Measurements from ENCODE around the gene NEU3.
A peak's percentile ranks its signal among the peaks of the same experiment; 100 is the strongest.
"Not testable (repeated sequence)": the region's sequence is repeated elsewhere in the genome, so short reads cannot be mapped to it uniquely, and the experiment has no call there.

Gene NEU3, protein sequence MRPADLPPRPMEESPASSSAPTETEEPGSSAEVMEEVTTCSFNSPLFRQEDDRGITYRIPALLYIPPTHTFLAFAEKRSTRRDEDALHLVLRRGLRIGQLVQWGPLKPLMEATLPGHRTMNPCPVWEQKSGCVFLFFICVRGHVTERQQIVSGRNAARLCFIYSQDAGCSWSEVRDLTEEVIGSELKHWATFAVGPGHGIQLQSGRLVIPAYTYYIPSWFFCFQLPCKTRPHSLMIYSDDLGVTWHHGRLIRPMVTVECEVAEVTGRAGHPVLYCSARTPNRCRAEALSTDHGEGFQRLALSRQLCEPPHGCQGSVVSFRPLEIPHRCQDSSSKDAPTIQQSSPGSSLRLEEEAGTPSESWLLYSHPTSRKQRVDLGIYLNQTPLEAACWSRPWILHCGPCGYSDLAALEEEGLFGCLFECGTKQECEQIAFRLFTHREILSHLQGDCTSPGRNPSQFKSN

DNA sequence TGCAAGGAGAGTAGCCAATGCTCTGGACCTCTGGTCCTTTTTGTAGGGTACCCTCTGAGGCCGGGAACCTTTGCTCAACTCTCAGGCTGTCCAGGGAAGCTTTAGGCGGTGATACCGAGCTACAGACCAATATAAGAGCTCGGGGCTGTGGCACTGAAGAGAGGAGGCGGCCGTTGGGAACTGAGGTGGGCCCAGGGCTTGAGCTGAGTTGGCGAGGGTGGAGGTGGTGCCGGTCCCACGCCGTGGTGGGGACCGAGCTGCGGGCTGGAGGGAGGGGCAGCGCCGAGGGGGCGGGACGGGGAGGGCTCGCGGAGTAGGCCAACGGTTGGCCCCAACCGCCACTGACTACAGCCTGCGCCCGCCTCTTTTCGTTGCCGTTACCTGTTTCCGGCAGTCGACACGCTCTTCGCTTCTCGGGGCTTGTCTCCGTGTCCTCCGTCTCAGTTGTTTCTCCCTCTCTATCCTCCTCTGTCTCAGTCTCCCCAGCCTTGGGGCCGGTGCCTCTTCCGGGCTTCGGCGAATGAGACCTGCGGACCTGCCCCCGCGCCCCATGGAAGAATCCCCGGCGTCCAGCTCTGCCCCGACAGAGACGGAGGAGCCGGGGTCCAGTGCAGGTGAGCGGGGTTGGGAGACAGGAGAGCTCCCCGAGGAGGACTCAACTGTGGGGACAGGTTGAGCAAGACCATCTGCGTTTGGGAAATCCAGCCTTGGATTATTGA is at the start of gene NEU3:
Gene NEU3, plus strand, starts transcription at position 393 of the 719 bp plus-strand sequence. Its CDS starts 128 bp downstream, at position 521.
- DNase-seq (ENCODE audit: low spot score): peak; percentile 82

DNA sequence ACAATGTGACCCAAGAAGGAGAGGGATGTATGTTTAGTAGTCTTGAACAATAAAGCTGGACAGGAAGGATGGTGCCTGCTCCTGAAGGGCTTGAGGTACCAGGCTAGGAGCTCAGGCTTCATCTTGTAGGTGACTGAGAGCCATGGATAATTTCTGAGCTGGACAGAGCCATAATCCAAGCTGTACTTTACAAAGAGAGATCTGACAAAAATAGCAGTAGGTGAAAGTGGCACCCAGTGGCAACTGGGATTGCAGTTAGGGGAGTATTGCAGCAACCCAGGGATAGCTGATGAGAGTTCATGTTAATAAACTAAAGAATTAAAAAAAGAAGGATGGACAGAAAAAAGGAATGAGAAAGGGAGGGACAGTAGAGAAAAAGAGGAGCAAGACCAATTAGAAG is 47.2 kb upstream of the NEU3 start:
- DNase-seq (ENCODE audit: low spot score): no peak

DNA sequence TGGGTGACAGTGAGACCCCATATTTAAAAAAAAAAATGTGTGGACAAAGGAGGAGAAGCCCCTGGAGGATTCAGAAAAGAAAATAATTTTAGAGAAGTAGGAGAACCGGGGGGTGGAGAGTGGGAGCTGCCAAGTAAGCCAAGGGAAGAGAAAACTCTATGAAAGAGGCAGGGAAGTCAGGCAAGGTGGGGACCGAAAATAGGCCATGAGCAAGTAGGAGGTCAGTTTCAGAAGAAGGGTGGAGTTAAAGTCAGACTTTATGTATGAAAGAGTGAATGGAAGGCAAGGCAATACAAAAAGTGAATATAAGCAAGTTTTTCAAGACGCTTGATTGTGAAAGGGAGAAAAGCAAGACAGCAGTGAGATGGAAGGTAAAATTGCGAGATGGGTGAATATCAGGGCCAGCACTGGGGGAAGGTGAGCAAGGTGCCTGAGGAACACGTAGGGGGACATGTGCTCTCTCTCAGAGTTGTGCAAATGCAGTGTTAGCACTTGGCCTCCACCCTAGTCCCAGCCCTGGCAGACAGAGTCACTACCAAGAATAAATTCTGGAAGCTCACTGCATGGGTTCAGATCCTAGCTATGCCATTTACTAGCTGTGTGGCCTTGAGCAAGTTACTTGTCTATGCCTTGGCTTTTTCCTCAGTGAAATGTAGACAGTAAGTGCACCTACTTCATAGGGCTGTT is 46.5 kb upstream of the NEU3 start:
- no peak for DNase-seq (ENCODE audit: low spot score)

DNA sequence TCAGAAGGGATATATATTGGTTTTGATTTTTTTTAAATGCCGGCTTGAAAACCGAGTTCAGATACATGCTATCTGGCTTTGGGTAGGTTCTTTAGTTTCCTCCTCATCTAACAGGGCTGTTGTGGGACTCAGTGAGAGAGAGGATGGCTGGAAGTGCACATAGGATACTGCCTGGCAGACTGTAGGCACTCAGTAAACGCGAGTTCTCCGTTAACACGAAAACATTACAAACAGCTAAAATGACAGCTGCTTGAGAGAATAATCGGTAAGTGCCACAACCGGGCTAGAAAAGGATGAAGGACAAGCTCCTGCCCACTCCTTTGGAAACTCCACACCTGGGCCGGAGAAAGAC is 40.2 kb upstream of the NEU3 start:
- peak; percentile 41 for DNase-seq (ENCODE audit: low spot score)

DNA sequence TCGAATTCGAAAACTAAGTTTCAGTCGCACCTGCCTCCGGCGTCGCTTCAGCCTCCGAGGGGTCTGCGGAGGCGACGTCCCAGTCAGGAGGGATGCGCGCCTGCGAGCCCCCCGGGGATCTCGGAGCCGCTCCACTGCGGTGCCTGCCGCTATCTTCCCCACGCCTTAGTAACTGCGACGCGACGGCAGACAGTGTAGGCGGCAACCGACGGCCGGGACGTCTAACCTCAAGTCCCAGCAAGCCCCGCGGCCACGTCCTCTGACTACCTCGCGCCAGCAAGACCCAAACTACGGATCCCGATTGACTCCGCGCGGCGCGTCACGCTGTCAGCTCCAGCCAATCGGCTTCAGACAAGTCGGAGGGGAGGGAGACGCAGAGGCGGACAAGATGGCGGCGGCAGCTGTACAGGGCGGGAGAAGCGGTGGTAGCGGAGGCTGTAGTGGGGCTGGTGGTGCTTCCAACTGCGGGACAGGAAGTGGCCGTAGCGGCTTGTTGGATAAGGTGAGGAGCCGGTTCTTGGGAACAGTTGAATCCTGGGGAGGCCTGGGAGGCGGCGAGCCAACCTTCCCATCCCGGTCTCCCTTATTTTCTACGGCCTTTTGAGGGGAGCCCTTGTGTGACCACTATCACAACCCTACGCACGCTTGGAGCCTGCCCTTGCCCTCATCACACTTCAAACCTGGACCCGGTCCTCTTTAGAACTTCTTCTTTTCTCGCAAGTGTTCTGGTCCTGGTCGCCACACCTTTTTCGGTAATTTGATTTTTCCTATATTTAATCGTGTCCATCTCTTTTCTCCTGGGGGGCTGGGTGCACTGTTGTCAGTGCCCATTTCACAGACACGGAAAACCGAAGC is 39.6 kb upstream of the NEU3 start, which contains the start of the genes SPCS2 and XRRA1:
Gene SPCS2, plus strand, starts transcription at position 369 of the 855 bp plus-strand sequence. Its CDS starts 20 bp downstream, at position 389.
Gene XRRA1, minus strand, starts transcription at position 194 of the 855 bp plus-strand sequence. CDS start 8,213 bp downstream, outside the sequence.
- peak; percentile 99 for DNase-seq (ENCODE audit: low spot score)

DNA sequence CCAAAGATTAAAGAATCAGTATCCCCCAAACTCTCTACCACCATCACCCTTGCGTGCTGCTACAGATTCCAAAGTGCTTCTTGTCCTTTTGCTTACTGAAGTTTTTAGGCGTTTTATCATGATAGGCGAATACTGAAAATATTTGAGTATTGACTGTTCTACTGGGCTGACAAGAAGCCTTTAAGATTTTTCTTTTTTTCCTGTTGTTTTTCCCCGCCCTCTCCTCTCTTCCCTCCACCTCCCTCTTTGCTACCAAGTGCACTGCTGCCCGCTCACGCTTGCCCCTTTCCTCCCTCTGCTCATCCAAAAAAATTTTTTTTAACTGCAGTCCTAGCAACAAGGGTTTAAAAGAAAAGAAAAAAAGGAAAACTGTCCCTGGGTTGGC is 39.0 kb upstream of the NEU3 start:
- peak; percentile 28 for DNase-seq (ENCODE audit: low spot score)

DNA sequence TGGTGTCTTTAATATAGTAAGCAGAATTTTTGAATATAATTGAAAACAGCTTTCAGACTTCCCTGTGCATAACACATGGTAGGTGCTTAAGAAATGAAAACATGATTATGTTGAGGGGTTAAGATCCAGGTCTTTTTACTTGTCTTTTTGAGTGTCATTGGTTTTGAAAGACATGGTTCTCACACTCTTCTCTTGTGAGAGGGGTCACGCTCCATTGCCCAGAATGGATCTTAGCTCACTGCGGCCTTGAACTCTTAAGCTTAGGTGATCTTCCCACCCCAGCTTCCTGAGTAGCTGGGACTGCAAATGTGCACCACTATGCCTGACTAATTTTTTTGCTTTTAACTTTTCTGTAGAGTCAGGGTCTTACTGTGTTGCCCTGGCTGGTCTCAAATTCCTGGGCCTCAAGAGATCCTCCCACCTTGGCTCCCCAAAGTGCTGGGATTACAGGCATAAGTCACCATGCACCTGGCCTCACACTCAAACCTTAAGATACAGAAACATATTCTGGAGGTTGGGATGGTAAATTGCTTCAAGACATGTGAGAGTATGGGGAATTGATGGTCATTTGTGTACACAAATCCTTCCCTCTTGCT is 38.3 kb upstream of the NEU3 start:
- no peak for DNase-seq (ENCODE audit: low spot score)

DNA sequence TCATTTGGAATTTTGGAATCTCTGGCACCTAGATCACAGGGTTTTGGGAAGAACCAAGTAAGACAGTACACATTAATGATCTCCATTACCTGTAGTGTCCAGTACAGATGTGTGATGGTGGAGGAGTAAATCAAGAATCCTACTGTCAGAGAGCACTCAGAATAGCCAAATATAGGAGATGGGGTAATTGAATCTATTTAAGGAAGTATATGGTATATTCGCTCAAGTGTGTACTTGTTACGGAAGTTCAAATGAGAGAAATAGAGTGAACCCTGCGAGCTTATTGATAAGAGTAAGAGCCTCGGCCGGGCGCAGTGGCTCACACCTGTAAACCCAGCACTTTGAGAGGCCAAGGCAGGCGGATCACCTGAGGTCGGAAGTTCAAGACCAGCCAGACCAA is 37.5 kb upstream of the NEU3 start:
- no peak for DNase-seq (ENCODE audit: low spot score)

DNA sequence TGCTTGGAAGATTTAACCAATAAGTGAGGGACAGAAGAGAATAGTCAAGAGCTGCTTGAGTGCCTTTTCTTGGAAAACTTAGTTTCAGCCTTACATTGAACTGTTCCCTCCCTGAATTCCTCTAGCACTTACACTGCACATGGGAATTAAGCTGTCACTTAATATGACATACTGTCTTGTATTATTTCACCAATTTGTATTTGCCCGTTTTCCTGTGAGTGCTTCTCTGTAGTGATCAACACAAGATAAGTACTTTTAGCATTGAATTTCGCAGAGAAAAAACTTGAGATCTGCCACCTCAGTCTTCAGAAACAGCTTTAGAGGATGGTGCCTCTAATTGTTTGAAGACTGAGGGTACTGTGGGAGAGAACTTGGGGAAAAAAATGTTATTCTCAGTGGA is 36.0 kb upstream of the NEU3 start:
- no peak for DNase-seq (ENCODE audit: low spot score)

DNA sequence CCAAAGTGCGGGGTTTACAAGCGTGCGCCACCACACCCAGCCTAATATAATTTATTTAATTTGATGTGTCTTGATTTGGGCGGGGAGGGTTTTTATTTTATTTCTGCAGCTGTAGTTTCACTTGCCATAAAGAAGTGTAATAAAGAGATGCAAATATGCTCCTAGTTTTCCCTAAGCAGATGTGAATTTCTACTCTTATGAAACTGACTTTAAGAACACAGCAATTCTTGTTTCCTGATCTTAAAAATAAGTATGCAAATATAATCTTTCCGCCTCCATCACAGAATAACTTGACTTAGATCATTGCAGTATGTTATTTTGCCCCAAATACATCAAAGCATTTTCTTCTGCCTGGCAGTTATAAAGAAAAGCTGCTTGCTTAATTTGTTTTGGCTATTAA is 35.3 kb upstream of the NEU3 start:
- DNase-seq (ENCODE audit: low spot score): no peak

DNA sequence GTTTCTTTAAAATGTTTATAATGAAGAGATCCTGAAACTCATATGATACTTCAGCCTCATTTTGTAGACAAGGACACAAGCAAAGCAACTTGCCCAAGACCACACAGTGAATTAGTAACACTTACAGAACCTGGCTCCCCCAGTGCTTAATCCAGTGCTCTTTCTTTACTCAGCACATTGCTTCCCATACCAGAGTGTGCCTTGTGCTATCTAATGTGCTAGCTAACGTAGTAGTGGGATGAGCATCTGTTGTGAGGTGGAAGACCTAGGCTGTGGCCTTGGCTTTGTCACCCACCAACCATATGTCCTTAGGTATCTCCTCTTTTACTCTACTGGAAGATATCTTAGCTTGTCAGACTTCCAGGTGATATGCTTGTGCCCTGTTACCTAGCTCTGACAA is 34.5 kb upstream of the NEU3 start:
- DNase-seq (ENCODE audit: low spot score): no peak

DNA sequence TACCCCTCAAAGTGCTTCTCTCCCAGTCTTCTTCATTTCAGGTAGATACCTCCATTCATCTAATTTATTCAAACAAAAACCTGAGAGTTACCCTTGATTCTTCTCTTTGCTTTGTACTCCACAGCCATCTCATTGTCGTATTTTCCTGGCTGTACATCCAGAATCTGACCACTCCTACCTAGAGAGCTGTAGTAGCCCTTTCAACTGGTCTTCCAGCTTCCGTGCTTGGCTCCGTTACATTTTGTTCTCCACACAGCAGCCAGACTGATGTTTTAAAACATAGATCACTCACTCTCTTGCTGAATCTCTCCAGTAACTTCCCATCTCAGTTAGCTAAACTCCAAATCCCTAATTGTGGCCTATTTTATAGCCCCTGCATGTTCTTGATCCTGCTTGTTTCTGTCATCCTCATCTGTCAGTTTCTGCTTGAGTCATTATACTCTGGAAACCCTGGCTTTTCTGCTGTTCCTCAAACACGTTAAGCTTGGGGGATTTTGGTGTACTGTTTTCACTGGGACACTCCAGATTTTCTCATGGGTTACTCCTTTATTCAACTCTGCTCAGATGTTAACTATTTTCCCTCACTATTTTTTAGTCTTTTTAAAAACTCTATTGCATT is 32.2 kb upstream of the NEU3 start:
- DNase-seq (ENCODE audit: low spot score): no peak

DNA sequence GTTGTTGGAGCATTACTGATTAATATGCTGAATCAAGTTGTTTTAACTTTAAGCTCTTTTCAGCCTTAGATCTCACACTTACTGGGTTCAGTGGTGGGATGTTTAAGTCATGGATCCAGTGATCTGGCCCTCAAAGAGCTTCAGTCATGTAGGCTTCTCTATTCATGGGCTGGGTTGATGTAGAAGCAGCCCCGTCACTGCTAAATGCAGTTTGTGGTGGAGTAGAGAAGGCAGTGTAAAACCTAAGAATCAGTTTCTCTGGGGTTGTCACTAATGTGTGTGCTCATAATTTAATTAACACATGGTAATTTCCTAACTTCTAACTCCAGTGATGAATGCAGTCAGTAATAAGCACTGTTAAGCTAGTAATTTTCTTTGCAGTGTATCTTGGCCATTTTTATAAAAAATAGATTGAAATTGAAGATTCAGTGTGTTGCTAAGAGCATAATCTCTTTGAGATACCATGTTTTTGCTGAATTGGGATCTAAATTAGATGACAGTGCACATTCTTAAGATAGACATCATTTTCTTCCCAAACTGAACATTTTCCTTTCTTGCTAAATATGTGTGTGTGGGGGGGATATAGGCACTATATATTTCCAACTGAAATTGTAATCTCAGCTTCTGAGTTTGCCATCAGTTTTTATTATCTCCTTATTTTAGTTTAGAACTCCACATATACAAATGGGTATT is 30.6 kb upstream of the NEU3 start:
- no peak for DNase-seq (ENCODE audit: low spot score)

DNA sequence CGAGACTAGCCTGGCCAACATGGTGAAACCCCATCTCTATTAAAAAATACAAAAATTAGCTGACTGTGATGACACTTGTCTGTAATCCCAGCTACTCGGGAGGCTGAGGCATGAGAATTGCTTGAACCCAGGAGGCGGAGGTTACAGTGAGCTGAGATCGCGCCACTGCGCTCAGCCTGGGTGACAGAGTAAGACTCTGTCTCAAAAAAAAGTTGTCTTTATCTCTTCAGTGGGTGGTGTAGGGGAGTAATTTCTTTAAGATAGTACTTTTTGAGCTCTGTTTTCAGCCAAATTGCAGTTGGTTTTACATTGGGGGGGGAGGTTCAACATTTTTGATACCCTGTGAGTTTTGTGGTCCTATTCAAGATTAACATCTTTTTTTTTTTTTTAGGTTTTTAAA is 28.6 kb upstream of the NEU3 start:
- DNase-seq (ENCODE audit: low spot score): not testable (repeated sequence)

DNA sequence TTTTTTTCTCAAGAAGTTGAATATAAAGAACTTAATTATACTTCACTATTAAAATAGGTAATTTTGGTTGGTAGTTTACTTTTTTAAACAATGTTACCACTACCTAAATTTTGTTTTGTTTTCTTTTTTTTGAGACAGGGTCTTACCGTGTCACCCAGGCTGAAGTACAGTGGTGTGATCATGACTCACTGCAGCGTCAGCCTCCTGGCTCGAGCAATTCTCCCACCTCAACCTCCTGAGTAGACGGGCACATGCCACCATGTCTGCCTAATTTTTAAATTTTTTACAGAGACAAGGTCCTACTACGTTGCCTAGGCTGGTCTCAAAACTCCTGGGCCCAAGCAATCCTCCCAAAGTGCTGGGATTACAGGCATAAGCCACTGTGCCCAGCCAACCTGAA is 22.1 kb upstream of the NEU3 start:
- DNase-seq (ENCODE audit: low spot score): no peak

DNA sequence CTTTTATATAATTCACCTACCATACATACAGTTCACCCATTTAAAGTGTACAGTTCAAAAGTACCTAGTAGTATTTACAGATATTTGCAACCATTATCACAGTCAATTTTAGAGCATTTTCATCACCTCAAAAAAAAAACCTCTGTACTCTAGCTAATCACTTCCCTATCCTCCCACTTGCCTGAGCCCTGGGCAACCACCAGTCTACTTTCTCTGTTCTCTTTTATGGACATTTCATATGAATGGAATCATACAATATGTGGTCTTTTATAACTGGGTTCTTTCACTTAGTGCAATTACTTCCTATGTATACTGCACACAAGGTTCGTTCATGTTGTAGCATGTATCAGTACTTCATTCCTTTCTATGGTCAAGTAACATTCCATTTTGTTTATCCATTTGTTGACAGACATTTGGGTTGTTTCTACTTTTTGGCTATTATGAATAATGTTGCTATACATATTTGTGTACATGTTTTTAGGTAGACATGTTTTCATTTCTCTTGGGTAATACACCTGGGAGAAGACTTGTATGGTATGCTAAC is 17.8 kb upstream of the NEU3 start:
- DNase-seq (ENCODE audit: low spot score): no peak

DNA sequence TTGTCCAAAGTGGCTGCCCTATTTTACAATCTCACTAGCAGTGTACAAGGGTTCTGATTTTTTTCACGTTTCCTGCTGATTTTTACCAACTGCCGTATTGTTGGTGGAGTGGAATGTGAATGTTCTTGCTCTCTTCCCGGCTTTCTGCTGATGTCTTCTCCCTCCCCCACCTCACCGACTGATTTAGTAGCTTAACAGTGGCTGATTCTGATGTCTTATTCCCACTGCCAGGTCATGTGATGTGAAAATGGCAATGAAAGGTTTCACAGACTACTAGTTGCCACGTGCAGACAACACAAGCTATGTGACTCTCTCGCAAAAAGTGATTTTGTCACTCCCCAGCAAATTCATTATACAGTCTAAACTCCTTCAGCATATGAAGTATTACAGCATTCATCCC is 17.3 kb upstream of the NEU3 start:
- DNase-seq (ENCODE audit: low spot score): no peak

DNA sequence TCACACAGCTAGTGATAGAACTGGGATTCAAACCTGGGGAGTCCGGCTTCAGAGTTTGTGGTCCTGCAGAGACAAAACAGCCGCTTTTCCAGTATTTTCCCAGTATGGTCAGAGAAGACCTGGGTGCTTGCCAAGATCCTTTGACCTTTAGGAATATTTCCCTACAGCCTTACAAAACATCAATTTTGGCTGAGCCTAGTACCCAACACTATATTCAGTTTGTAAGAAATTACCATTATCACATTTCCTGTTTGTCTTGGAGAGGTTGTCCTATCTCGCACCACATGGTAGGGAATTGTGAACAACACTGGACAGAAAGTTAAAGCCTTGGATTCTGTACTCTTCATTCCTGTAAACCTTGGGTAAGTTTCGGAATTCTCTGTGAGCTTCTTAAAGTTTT is 10.7 kb upstream of the NEU3 start:
- DNase-seq (ENCODE audit: low spot score): no peak

DNA sequence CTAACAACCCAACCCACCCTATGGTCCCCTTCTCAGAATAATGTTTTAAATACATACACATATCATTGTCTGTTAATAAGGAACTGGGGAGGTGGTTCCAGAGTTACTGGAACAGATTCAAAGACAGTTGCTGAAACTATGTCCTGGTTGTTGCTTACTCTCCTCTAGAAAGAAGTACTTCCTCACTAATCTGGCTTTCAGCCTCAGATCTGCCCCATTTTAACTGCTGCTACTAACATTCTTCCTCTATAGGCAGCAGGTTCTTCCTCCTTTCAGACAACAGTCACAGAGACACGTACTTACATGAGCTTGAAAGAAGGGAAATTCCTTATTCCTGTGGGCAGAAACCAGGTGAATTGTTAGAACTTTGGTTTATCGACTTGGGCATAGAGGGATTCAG is 8.1 kb upstream of the NEU3 start:
- no peak for DNase-seq (ENCODE audit: low spot score)

DNA sequence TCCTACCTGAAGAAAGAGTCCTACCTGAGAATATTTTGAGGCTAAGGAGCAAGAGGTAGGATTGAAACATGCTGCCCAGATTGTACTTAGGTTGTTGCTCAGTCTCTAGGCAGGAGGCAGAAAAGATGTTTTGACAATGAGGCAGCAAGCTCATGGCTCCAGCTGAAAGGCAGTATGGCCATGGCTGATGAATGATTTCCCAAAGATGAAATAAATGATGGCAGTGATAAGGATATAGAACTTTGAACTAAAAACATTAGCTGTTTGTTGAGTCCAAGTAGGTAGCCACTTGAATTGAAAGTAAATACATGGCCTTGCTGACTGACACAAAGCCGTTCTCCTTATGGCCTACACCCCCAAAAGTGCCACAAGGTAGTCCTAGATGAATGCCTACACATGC is 6.8 kb upstream of the NEU3 start:
- DNase-seq (ENCODE audit: low spot score): no peak

Measured in RKO (cell line).